GM12878 (cell line): ENCODE data around the gene FBXW12.

Experiments
- CBFB ChIP-seq: IDR thresholded peaks from 2 replicates; pipeline ENCODE4 v1.6.1; 2016; ENCODE audit warnings: antibody characterized with exemption, low read depth
- CREB1 ChIP-seq: IDR thresholded peaks from 2 replicates; pipeline ENCODE4 v1.6.1; 2012; ENCODE audit warnings: low read depth, mild to moderate bottlenecking, inconsistent platforms
- POLR2AphosphoS5 ChIP-seq: IDR thresholded peaks from 2 replicates; pipeline ENCODE4 v1.6.1; 2011; ENCODE audit warnings: mild to moderate bottlenecking, low read length, inconsistent platforms
- SMARCA5 ChIP-seq: fragments of 450-650 bp; IDR thresholded peaks from 2 replicates; pipeline ENCODE4 v1.6.1; 2017; ENCODE audit warnings: mild to moderate bottlenecking
- TF ChIP-seq, protein P1 (sequence below), 3 experiments: IDR thresholded peaks in 2 of 3; conservative IDR thresholded peaks in 1 of 3; 2 replicates each; pipeline ENCODE4 v1.5.1; 2011; ENCODE audit warnings: low read depth in 3 of 3, low read length in 3 of 3, mild to moderate bottlenecking in 3 of 3, control low read depth in 2 of 3, moderate library complexity in 2 of 3, inconsistent platforms in 1 of 3, mixed read lengths in 1 of 3; ENCODE audit not compliant: control insufficient read depth in 2 of 3, insufficient read depth in 1 of 3; ENCODE audit errors: extremely low read depth in 1 of 3

GRCh38 chr3:48422681-48423080 is 50.7 kb downstream of the FBXW12 start:
- no peak for TF ChIP-seq CBFB
- no peak for TF ChIP-seq POLR2AphosphoS5
- no peak for TF ChIP-seq CREB1
- no peak for TF ChIP-seq SMARCA5
- TF ChIP-seq, protein P1, sequence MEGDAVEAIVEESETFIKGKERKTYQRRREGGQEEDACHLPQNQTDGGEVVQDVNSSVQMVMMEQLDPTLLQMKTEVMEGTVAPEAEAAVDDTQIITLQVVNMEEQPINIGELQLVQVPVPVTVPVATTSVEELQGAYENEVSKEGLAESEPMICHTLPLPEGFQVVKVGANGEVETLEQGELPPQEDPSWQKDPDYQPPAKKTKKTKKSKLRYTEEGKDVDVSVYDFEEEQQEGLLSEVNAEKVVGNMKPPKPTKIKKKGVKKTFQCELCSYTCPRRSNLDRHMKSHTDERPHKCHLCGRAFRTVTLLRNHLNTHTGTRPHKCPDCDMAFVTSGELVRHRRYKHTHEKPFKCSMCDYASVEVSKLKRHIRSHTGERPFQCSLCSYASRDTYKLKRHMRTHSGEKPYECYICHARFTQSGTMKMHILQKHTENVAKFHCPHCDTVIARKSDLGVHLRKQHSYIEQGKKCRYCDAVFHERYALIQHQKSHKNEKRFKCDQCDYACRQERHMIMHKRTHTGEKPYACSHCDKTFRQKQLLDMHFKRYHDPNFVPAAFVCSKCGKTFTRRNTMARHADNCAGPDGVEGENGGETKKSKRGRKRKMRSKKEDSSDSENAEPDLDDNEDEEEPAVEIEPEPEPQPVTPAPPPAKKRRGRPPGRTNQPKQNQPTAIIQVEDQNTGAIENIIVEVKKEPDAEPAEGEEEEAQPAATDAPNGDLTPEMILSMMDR (IDR thresholded peaks at IDR 0.05 in 2 of 3, conservative IDR thresholded peaks at IDR 0.05 in 1 of 3; ENCODE audit: control insufficient read depth in 2 of 3, extremely low read depth in 1 of 3, insufficient read depth in 1 of 3, low read depth in 3 of 3, low read length in 3 of 3): no peak
